SH-SY5Y (cell line): Measurements from ENCODE around the gene EIF2B2.

Source experiments
- GATA2 ChIP-seq: IDR thresholded peaks from 2 replicates; pipeline ENCODE4 v1.6.1; 2011; ENCODE audit warnings: mild to moderate bottlenecking, low read depth, low read length
- GATA3 ChIP-seq: IDR thresholded peaks from 2 replicates; pipeline ENCODE4 v1.6.1; 2011; ENCODE audit warnings: low read depth, mild to moderate bottlenecking, low read length, moderate library complexity

Gene EIF2B2

GRCh38 chr14:75059642-75060041 is 56.9 kb downstream of the EIF2B2 start:
- TF ChIP-seq GATA2 (no peak), GATA3 (no peak)

GRCh38 chr14:75060420-75060819 is 57.7 kb downstream of the EIF2B2 start:
- TF ChIP-seq GATA2 (no peak), GATA3 (no peak)
